Measurements from ENCODE around the gene IL10. TPM values are rescaled to one million over a fixed set of nuclear protein-coding genes. Genes with fewer than 3 reads are reported as not detected.

The IL10 gene
- total RNA-seq, 1 experiment from 2014 or later = not detected

- DNase-seq = no peak
- Histone ChIP-seq H3K36me3 (peaks cover 41% of the 10 kb centered on the region), H3K4me3 (no peak overlapping the region), H3K27me3 (no peaks in the 10 kb centered on the region), H3K9me3 (no peaks in the 10 kb centered on the region)
Measured at GRCh38 chr1:206729507-206729906, 42.8 kb downstream of the IL10 start.

- Histone ChIP-seq H3K36me3 (peaks cover 38% of the 10 kb centered on the region), H3K27me3 (no peaks in the 10 kb centered on the region), H3K9me3 (no peaks in the 10 kb centered on the region), H3K4me3 (no peak overlapping the region)
- no peak for DNase-seq
Measured at GRCh38 chr1:206729050-206729449, 43.2 kb downstream of the IL10 start.

- H3K36me3 ChIP-seq = peaks cover 36% of the 10 kb centered on the region
- no peak for DNase-seq
- no peaks in the 10 kb centered on the region for H3K9me3 ChIP-seq
- H3K4me3 ChIP-seq = no peak overlapping the region
- H3K27me3 ChIP-seq = no peaks in the 10 kb centered on the region
Measured at GRCh38 chr1:206728697-206728987, 43.7 kb downstream of the IL10 start.

- Histone ChIP-seq H3K27me3 (no peaks in the 10 kb centered on the region), H3K9me3 (no peaks in the 10 kb centered on the region), H3K36me3 (peaks cover 36% of the 10 kb centered on the region), H3K4me3 (no peak overlapping the region)
- DNase-seq = no peak
Measured at GRCh38 chr1:206727981-206728696, 44.2 kb downstream of the IL10 start.

- H3K27me3 ChIP-seq = no peaks in the 10 kb centered on the region
- H3K9me3 ChIP-seq = no peaks in the 10 kb centered on the region
- peak; percentile 42 for DNase-seq
- H3K36me3 ChIP-seq = peaks cover 11% of the 10 kb centered on the region
- no peak overlapping the region for H3K4me3 ChIP-seq
Measured at GRCh38 chr1:206725109-206725963, 47.0 kb downstream of the IL10 start.

- peak; percentile 90 for DNase-seq
- H3K36me3 ChIP-seq = no peaks in the 10 kb centered on the region
- H3K9me3 ChIP-seq = no peaks in the 10 kb centered on the region
- no peak overlapping the region for H3K4me3 ChIP-seq
- no peaks in the 10 kb centered on the region for H3K27me3 ChIP-seq
Measured at GRCh38 chr1:206723805-206724472, 48.4 kb downstream of the IL10 start.

- H3K27me3 ChIP-seq = no peaks in the 10 kb centered on the region
- H3K4me3 ChIP-seq = no peak overlapping the region
- H3K36me3 ChIP-seq = no peaks in the 10 kb centered on the region
- no peak for DNase-seq
- no peaks in the 10 kb centered on the region for H3K9me3 ChIP-seq
Measured at GRCh38 chr1:206723462-206723804, 48.9 kb downstream of the IL10 start.

- no peaks in the 10 kb centered on the region for H3K36me3 ChIP-seq
- peak; percentile 73 for DNase-seq
- no peaks in the 10 kb centered on the region for H3K27me3 ChIP-seq
- no peaks in the 10 kb centered on the region for H3K9me3 ChIP-seq
- H3K4me3 ChIP-seq = no peak overlapping the region
Measured at GRCh38 chr1:206722751-206723461, 49.4 kb downstream of the IL10 start.

GRCh38 chr1:206721454-206721853 is 50.8 kb downstream of the IL10 start:
- peak; percentile 27 for DNase-seq
- Histone ChIP-seq H3K36me3 (no peaks in the 10 kb centered on the region), H3K9me3 (no peaks in the 10 kb centered on the region), H3K4me3 (no peak overlapping the region), H3K27me3 (no peaks in the 10 kb centered on the region)

- Histone ChIP-seq H3K36me3 (no peaks in the 10 kb centered on the region), H3K9me3 (no peaks in the 10 kb centered on the region), H3K4me3 (no peak overlapping the region), H3K27me3 (no peaks in the 10 kb centered on the region)
- DNase-seq = no peak
Measured at GRCh38 chr1:206719169-206719839, 53.0 kb downstream of the IL10 start.

GRCh38 chr1:206717674-206717989 is 54.7 kb downstream of the IL10 start:
- Histone ChIP-seq H3K9me3 (no peaks in the 10 kb centered on the region), H3K4me3 (no peak overlapping the region), H3K27me3 (no peaks in the 10 kb centered on the region), H3K36me3 (no peaks in the 10 kb centered on the region)
- DNase-seq = no peak

Other genes starting within 250 kb of the IL10 start
- 72.1 and 75.8 TPM in 2 replicates for gene EIF2D, start 160.0 kb downstream of the IL10 start, total RNA-seq (2014; rRNA removed; shearing (Covaris generic); ENCODE audit: low replicate concordance)
- 19.3 and 20.2 TPM in 2 replicates for gene DYRK3, start 137.0 kb downstream of the IL10 start, total RNA-seq (2014; rRNA removed; shearing (Covaris generic); ENCODE audit: low replicate concordance)
- 28.1 and 32.3 TPM in 2 replicates for gene MAPKAPK2, start 87.6 kb downstream of the IL10 start, total RNA-seq (2014; rRNA removed; shearing (Covaris generic); ENCODE audit: low replicate concordance)
- gene IL19, start 1.7 kb downstream of the IL10 start, total RNA-seq (2014; rRNA removed; shearing (Covaris generic); ENCODE audit: low replicate concordance) = not detected in 2 replicates
- gene IL20, start 93.1 kb upstream of the IL10 start, total RNA-seq (2014; rRNA removed; shearing (Covaris generic); ENCODE audit: low replicate concordance) = not detected in 2 replicates
- not detected in 2 replicates for gene IL24, start 124.9 kb upstream of the IL10 start, total RNA-seq (2014; rRNA removed; shearing (Covaris generic); ENCODE audit: low replicate concordance)
- gene FCMR, start 149.4 kb upstream of the IL10 start, total RNA-seq (2014; rRNA removed; shearing (Covaris generic); ENCODE audit: low replicate concordance) = 0.36 TPM in 1 of 2 replicates, not detected in the other
- gene PIGR, start 174.0 kb upstream of the IL10 start, total RNA-seq (2014; rRNA removed; shearing (Covaris generic); ENCODE audit: low replicate concordance) = not detected in 2 replicates
- not detected in 2 replicates for gene FCAMR, start 198.0 kb upstream of the IL10 start, total RNA-seq (2014; rRNA removed; shearing (Covaris generic); ENCODE audit: low replicate concordance)

Data from MG63 (cell line).